Measurements from ENCODE around the gene BOLA1.
"Not testable (repeated sequence)": the region's sequence is repeated elsewhere in the genome, so short reads cannot be mapped to it uniquely, and the experiment has no call there.

Gene BOLA1

GRCh38 chr1:149866887-149867286 is 32.5 kb upstream of the BOLA1 start:
- not testable (repeated sequence) for H2BK5ac ChIP-seq (ENCODE audit: low read length); H2AFZ ChIP-seq (ENCODE audit: low read length); H3K27me3 ChIP-seq (ENCODE audit: control insufficient read depth in 3 of 3, insufficient read depth in 3 of 3, low read depth in 1 of 3, low read length in 3 of 3); H2BK120ac ChIP-seq (ENCODE audit: low read depth, low read length); H3K4me2 ChIP-seq (ENCODE audit: insufficient read depth, low read length, poor library complexity, severe bottlenecking); H3K9me3 ChIP-seq (replicated peaks in 1 of 2; ENCODE audit: control insufficient read depth in 2 of 2, insufficient read depth in 1 of 2, low read depth in 1 of 2, low read length in 2 of 2); H4K8ac ChIP-seq (ENCODE audit: low read depth, low read length); H3K79me1 ChIP-seq (ENCODE audit: low read depth, low read length); H3K14ac ChIP-seq (ENCODE audit: low read length); H2AK5ac ChIP-seq (ENCODE audit: low read depth, low read length); H3K4ac ChIP-seq (ENCODE audit: low read length); H3K4me1 ChIP-seq (ENCODE audit: control insufficient read depth in 2 of 2, insufficient read depth in 1 of 2, low read depth in 1 of 2, low read length in 2 of 2); H3K9ac ChIP-seq (ENCODE audit: low read depth, low read length, poor library complexity); H3K36me3 ChIP-seq (replicated peaks in 1 of 2; ENCODE audit: control insufficient read depth in 2 of 2, insufficient read depth in 2 of 2, low read length in 2 of 2); H2BK15ac ChIP-seq (ENCODE audit: low read length); H4K91ac ChIP-seq (ENCODE audit: low read depth, low read length, poor library complexity); H2BK12ac ChIP-seq (ENCODE audit: low read length); H3K27ac ChIP-seq (replicated peaks; ENCODE audit: low read length); H3K4me3 ChIP-seq (ENCODE audit: low read length in 2 of 2); H3K18ac ChIP-seq (ENCODE audit: low read length); DNase-seq (ENCODE audit: low spot score); H3K23ac ChIP-seq (ENCODE audit: low read depth, low read length, poor library complexity)
- WGBS, 2 donors (ENCODE audit: extremely low coverage in 2 of 2, insufficient read length in 2 of 2, insufficient replicate concordance in 1 of 2) = no CpG with 5 or more reads among the region's 2 CpGs

- no CpG with 5 or more reads among the region's 4 CpGs for WGBS, 2 donors (ENCODE audit: extremely low coverage in 2 of 2, insufficient read length in 2 of 2, insufficient replicate concordance in 1 of 2)
- H3K27me3 ChIP-seq (ENCODE audit: control insufficient read depth in 3 of 3, insufficient read depth in 3 of 3, low read depth in 1 of 3, low read length in 3 of 3) = not testable (repeated sequence)
Observed at GRCh38 chr1:149873060-149873459, 26.3 kb upstream of the BOLA1 start.

GRCh38 chr1:149877211-149877946 is 22.0 kb upstream of the BOLA1 start:
- H3K18ac ChIP-seq (ENCODE audit: low read length) = no peak overlapping the region
- no peak overlapping the region for H2AFZ ChIP-seq (ENCODE audit: low read length)
- H3K4me2 ChIP-seq (ENCODE audit: insufficient read depth, low read length, poor library complexity, severe bottlenecking) = no peak overlapping the region
- no peak overlapping the region for H3K27ac ChIP-seq (replicated peaks; ENCODE audit: low read length)
- H4K8ac ChIP-seq (ENCODE audit: low read depth, low read length) = no peak overlapping the region
- no peaks in the 10 kb centered on the region for H3K4me1 ChIP-seq (ENCODE audit: control insufficient read depth in 2 of 2, insufficient read depth in 1 of 2, low read depth in 1 of 2, low read length in 2 of 2)
- H3K79me1 ChIP-seq (ENCODE audit: low read depth, low read length) = no peaks in the 10 kb centered on the region
- no CpG with 5 or more reads among the region's 7 CpGs for WGBS, 2 donors (ENCODE audit: extremely low coverage in 2 of 2, insufficient read length in 2 of 2, insufficient replicate concordance in 1 of 2)
- no peaks in the 10 kb centered on the region for H3K36me3 ChIP-seq (replicated peaks in 1 of 2; ENCODE audit: control insufficient read depth in 2 of 2, insufficient read depth in 2 of 2, low read length in 2 of 2)
- no peak overlapping the region for H3K14ac ChIP-seq (ENCODE audit: low read length)
- no peaks in the 10 kb centered on the region for H3K9me3 ChIP-seq (replicated peaks in 1 of 2; ENCODE audit: control insufficient read depth in 2 of 2, insufficient read depth in 1 of 2, low read depth in 1 of 2, low read length in 2 of 2)
- no peak overlapping the region for H2AK5ac ChIP-seq (ENCODE audit: low read depth, low read length)
- no peak overlapping the region for H2BK15ac ChIP-seq (ENCODE audit: low read length)
- H2BK12ac ChIP-seq (ENCODE audit: low read length) = no peak overlapping the region
- H3K23ac ChIP-seq (ENCODE audit: low read depth, low read length, poor library complexity) = no peak overlapping the region
- no peak overlapping the region for H3K4me3 ChIP-seq (ENCODE audit: low read length in 2 of 2)
- H3K4ac ChIP-seq (ENCODE audit: low read length) = no peak overlapping the region
- no peak overlapping the region for H3K9ac ChIP-seq (ENCODE audit: low read depth, low read length, poor library complexity)
- H4K91ac ChIP-seq (ENCODE audit: low read depth, low read length, poor library complexity) = no peak overlapping the region
- no peak overlapping the region for H2BK5ac ChIP-seq (ENCODE audit: low read length)
- H3K27me3 ChIP-seq (ENCODE audit: control insufficient read depth in 3 of 3, insufficient read depth in 3 of 3, low read depth in 1 of 3, low read length in 3 of 3) = no peaks in the 10 kb centered on the region
- DNase-seq (ENCODE audit: low spot score) = no peak
- no peak overlapping the region for H2BK120ac ChIP-seq (ENCODE audit: low read depth, low read length)

More at GRCh38 chr1:149873060-149873459, 26.3 kb upstream of the BOLA1 start:
- H2AFZ ChIP-seq (ENCODE audit: low read length); H3K9me3 ChIP-seq (replicated peaks in 1 of 2; ENCODE audit: control insufficient read depth in 2 of 2, insufficient read depth in 1 of 2, low read depth in 1 of 2, low read length in 2 of 2); H3K18ac ChIP-seq (ENCODE audit: low read length); H3K14ac ChIP-seq (ENCODE audit: low read length); H3K4me2 ChIP-seq (ENCODE audit: insufficient read depth, low read length, poor library complexity, severe bottlenecking); DNase-seq (ENCODE audit: low spot score); H2BK5ac ChIP-seq (ENCODE audit: low read length); H2BK120ac ChIP-seq (ENCODE audit: low read depth, low read length); H3K9ac ChIP-seq (ENCODE audit: low read depth, low read length, poor library complexity); H3K79me1 ChIP-seq (ENCODE audit: low read depth, low read length); H3K4me1 ChIP-seq (ENCODE audit: control insufficient read depth in 2 of 2, insufficient read depth in 1 of 2, low read depth in 1 of 2, low read length in 2 of 2); H2AK5ac ChIP-seq (ENCODE audit: low read depth, low read length); H3K4ac ChIP-seq (ENCODE audit: low read length); H3K23ac ChIP-seq (ENCODE audit: low read depth, low read length, poor library complexity); H4K8ac ChIP-seq (ENCODE audit: low read depth, low read length); H3K27ac ChIP-seq (replicated peaks; ENCODE audit: low read length); H4K91ac ChIP-seq (ENCODE audit: low read depth, low read length, poor library complexity); H2BK15ac ChIP-seq (ENCODE audit: low read length); H3K36me3 ChIP-seq (replicated peaks in 1 of 2; ENCODE audit: control insufficient read depth in 2 of 2, insufficient read depth in 2 of 2, low read length in 2 of 2); H2BK12ac ChIP-seq (ENCODE audit: low read length); H3K4me3 ChIP-seq (ENCODE audit: low read length in 2 of 2): not testable (repeated sequence)

GRCh38 chr1:149879556-149879955 is 19.8 kb upstream of the BOLA1 start:
- H2BK12ac ChIP-seq (ENCODE audit: low read length) = no peak overlapping the region

More at GRCh38 chr1:149879556-149879955, 19.8 kb upstream of the BOLA1 start:
- no peaks in the 10 kb centered on the region for H3K36me3 ChIP-seq (replicated peaks in 1 of 2; ENCODE audit: control insufficient read depth in 2 of 2, insufficient read depth in 2 of 2, low read length in 2 of 2)
- no peak overlapping the region for H2AK5ac ChIP-seq (ENCODE audit: low read depth, low read length)
- no peak overlapping the region for H3K27ac ChIP-seq (replicated peaks; ENCODE audit: low read length)
- no peak overlapping the region for H4K91ac ChIP-seq (ENCODE audit: low read depth, low read length, poor library complexity)
- H3K79me1 ChIP-seq (ENCODE audit: low read depth, low read length) = no peaks in the 10 kb centered on the region
- H2BK15ac ChIP-seq (ENCODE audit: low read length) = no peak overlapping the region
- no peaks in the 10 kb centered on the region for H3K27me3 ChIP-seq (ENCODE audit: control insufficient read depth in 3 of 3, insufficient read depth in 3 of 3, low read depth in 1 of 3, low read length in 3 of 3)
- H2BK5ac ChIP-seq (ENCODE audit: low read length) = no peak overlapping the region
- no peak overlapping the region for H3K23ac ChIP-seq (ENCODE audit: low read depth, low read length, poor library complexity)
- H3K14ac ChIP-seq (ENCODE audit: low read length) = no peak overlapping the region
- no peaks in the 10 kb centered on the region for H3K9me3 ChIP-seq (replicated peaks in 1 of 2; ENCODE audit: control insufficient read depth in 2 of 2, insufficient read depth in 1 of 2, low read depth in 1 of 2, low read length in 2 of 2)
- H3K4ac ChIP-seq (ENCODE audit: low read length) = no peak overlapping the region
- WGBS, 2 donors (ENCODE audit: extremely low coverage in 2 of 2, insufficient read length in 2 of 2, insufficient replicate concordance in 1 of 2) = no CpG with 5 or more reads among the region's 1 CpG
- H3K4me1 ChIP-seq (ENCODE audit: control insufficient read depth in 2 of 2, insufficient read depth in 1 of 2, low read depth in 1 of 2, low read length in 2 of 2) = peaks cover 2 to 4% of the 10 kb centered on the region in 2 donors
- H3K18ac ChIP-seq (ENCODE audit: low read length) = no peak overlapping the region
- no peak overlapping the region for H2AFZ ChIP-seq (ENCODE audit: low read length)
- H3K9ac ChIP-seq (ENCODE audit: low read depth, low read length, poor library complexity) = no peak overlapping the region
- DNase-seq (ENCODE audit: low spot score) = no peak
- no peak overlapping the region for H3K4me3 ChIP-seq (ENCODE audit: low read length in 2 of 2)
- no peak overlapping the region for H4K8ac ChIP-seq (ENCODE audit: low read depth, low read length)
- no peak overlapping the region for H3K4me2 ChIP-seq (ENCODE audit: insufficient read depth, low read length, poor library complexity, severe bottlenecking)
- H2BK120ac ChIP-seq (ENCODE audit: low read depth, low read length) = no peak overlapping the region
